IMR-90 (cell line): Measurements from ENCODE around the gene FCRL6. TPM values are rescaled to one million over a fixed set of nuclear protein-coding genes. Genes with fewer than 3 reads are reported as not detected.

Experiments
- ATAC-seq: fragments of 200-7000 bp; cut with Tn5 transposase; 2 replicates; pipeline ENCODE4 v1.9.1; 2020; ENCODE audit warnings: low read depth, mild to moderate bottlenecking, moderate library complexity
- BruUV-seq: library from RNA; stranded (reverse); fragments of 400-500 nt; replicated peaks from 2 replicates; lab custom pipeline; 2021; lab: Mats Ljungman, UMichigan
- CTCF ChIA-PET: fragments of 300-600 bp; formaldehyde crosslinking; extraction: SDS; loops from one replicate; lab custom pipeline; 2021; ENCODE audit warnings: antibody characterized with exemption; lab: Yijun Ruan, JAX
- POLR2A ChIA-PET: fragments of 300-600 bp; sonication (Branson Sonifier 250); formaldehyde crosslinking; loops from one replicate; lab custom pipeline; 2022; ENCODE audit warnings: antibody characterized with exemption; ENCODE audit not compliant: unreplicated experiment; lab: Charles Lee
- DNase-seq: peaks from one replicate; pipeline ENCODE4 v3.0.0; 2013
- H2AFZ ChIP-seq: replicated peaks from 2 replicates; pipeline ENCODE3; 2013; ENCODE audit warnings: low read length, mild to moderate bottlenecking; ENCODE audit not compliant: poor library complexity
- H2AK5ac ChIP-seq: 2 replicates; pipeline ENCODE4 v1.6.1; 2013; ENCODE audit warnings: low read depth, low read length, inconsistent platforms
- H2AK9ac ChIP-seq: replicated peaks from 2 replicates; pipeline ENCODE3; 2013; ENCODE audit warnings: mild to moderate bottlenecking, low read depth, low read length, moderate library complexity; ENCODE audit not compliant: poor library complexity
- H2BK120ac ChIP-seq: 2 replicates; pipeline ENCODE4 v1.6.1; 2013; ENCODE audit warnings: low read depth, low read length, inconsistent platforms
- H2BK15ac ChIP-seq: 3 replicates; pipeline ENCODE4 v1.6.1; 2013; ENCODE audit warnings: low read depth, low read length, inconsistent platforms
- H2BK20ac ChIP-seq: 2 replicates; pipeline ENCODE4 v1.6.1; 2013; ENCODE audit warnings: low read depth, mild to moderate bottlenecking, inconsistent platforms, low read length, moderate library complexity
- H2BK5ac ChIP-seq: 2 replicates; pipeline ENCODE4 v1.6.1; 2013; ENCODE audit warnings: mild to moderate bottlenecking, low read depth, low read length, inconsistent platforms; ENCODE audit not compliant: poor library complexity, severe bottlenecking
- H3K14ac ChIP-seq: replicated peaks from 2 replicates; pipeline ENCODE4 v1.6.1; 2013; ENCODE audit warnings: low read depth, low read length, inconsistent platforms
- H3K18ac ChIP-seq: 2 replicates; pipeline ENCODE4 v1.6.1; 2013; ENCODE audit warnings: low read depth, low read length, control low read depth
- H3K23ac ChIP-seq: 2 replicates; pipeline ENCODE4 v1.6.1; 2013; ENCODE audit warnings: low read depth, low read length, inconsistent platforms
- H3K27ac ChIP-seq: 2 replicates; pipeline ENCODE4 v1.5.1; 2013; ENCODE audit warnings: mild to moderate bottlenecking, control low read depth, low read length; ENCODE audit not compliant: insufficient read depth
- H3K27me3 ChIP-seq: 2 replicates; pipeline ENCODE4 v1.6.1; 2013; ENCODE audit warnings: low read length; ENCODE audit not compliant: control insufficient read depth, insufficient read depth
- H3K36me3 ChIP-seq: 2 replicates; pipeline ENCODE4 v1.6.1; 2013; ENCODE audit warnings: low read length, mixed read lengths; ENCODE audit not compliant: control insufficient read depth, insufficient read depth
- H3K4ac ChIP-seq: 2 replicates; pipeline ENCODE4 v1.6.1; 2013; ENCODE audit warnings: low read depth, low read length, inconsistent platforms
- H3K4me1 ChIP-seq: 2 replicates; pipeline ENCODE4 v1.6.1; 2013; ENCODE audit warnings: low read length, mixed read lengths; ENCODE audit not compliant: control insufficient read depth, insufficient read depth
- H3K4me2 ChIP-seq: 2 replicates; pipeline ENCODE4 v1.6.1; 2013; ENCODE audit warnings: low read depth, mild to moderate bottlenecking, control low read depth, low read length, moderate library complexity
- H3K4me3 ChIP-seq: 2 replicates; pipeline ENCODE4 v1.5.1; 2013; ENCODE audit warnings: low read depth, mild to moderate bottlenecking, control low read depth, low read length, moderate library complexity; ENCODE audit not compliant: insufficient read depth
- H3K56ac ChIP-seq: 2 replicates; pipeline ENCODE4 v1.6.1; 2013; ENCODE audit warnings: low read length, inconsistent platforms; ENCODE audit not compliant: insufficient read depth; ENCODE audit errors: extremely low read depth
- H3K79me1 ChIP-seq, 2 experiments: 2 replicates each; pipeline ENCODE4 v1.6.1; 2013; ENCODE audit warnings: low read length in 2 of 2, inconsistent platforms in 1 of 2, low read depth in 1 of 2
- H3K9ac ChIP-seq: 2 replicates; pipeline ENCODE4 v1.6.1; 2013; ENCODE audit warnings: low read depth, low read length, control low read depth
- H3K9me1 ChIP-seq: 2 replicates; pipeline ENCODE4 v1.6.1; 2013; ENCODE audit warnings: low read length, inconsistent platforms; ENCODE audit not compliant: insufficient read depth
- H3K9me3 ChIP-seq: 2 replicates; pipeline ENCODE4 v1.6.1; 2013; ENCODE audit warnings: low read length; ENCODE audit not compliant: control insufficient read depth, insufficient read depth
- H4K20me1 ChIP-seq: 2 replicates; pipeline ENCODE4 v1.6.1; 2013; ENCODE audit warnings: low read length, inconsistent platforms; ENCODE audit not compliant: insufficient read depth
- H4K5ac ChIP-seq: 2 replicates; pipeline ENCODE4 v1.6.1; 2013; ENCODE audit warnings: mild to moderate bottlenecking, low read depth, low read length, control low read depth
- H4K8ac ChIP-seq, 2 experiments: 2 replicates each; pipeline ENCODE4 v1.6.1; 2013; ENCODE audit warnings: low read depth in 2 of 2, low read length in 2 of 2, control low read depth in 1 of 2, inconsistent platforms in 1 of 2
- H4K91ac ChIP-seq: 2 replicates; pipeline ENCODE4 v1.6.1; 2013; ENCODE audit warnings: low read depth, low read length, inconsistent platforms; ENCODE audit not compliant: insufficient read depth
- CEBPB ChIP-seq: IDR thresholded peaks from 2 replicates; pipeline ENCODE4 v1.6.1; 2012; ENCODE audit warnings: low read depth, low read length, improper control_type of control experiment
- FOS ChIP-seq: fragments of 150-350 bp; IDR thresholded peaks from 2 replicates; pipeline ENCODE4 v1.6.1; 2016; ENCODE audit warnings: low read depth, low read length
- NFE2L2 ChIP-seq: fragments of 150-350 bp; IDR thresholded peaks from 2 replicates; pipeline ENCODE4 v1.6.1; 2016; ENCODE audit warnings: low read depth, mild to moderate bottlenecking, low read length
- WGBS, 2 experiments: methylation state at CpG; one replicate each; pipeline versions ENCODE4 v1.1.5 to v1.1.7; 2013; ENCODE audit warnings: missing lambda C conversion rate in 2 of 2; ENCODE audit not compliant: insufficient read length in 1 of 2; ENCODE audit errors: extremely low coverage in 2 of 2; 5-methylcytosine and 5-hydroxymethylcytosine counted together
- dilution Hi-C: fragments of 300-500 bp; cut with HindIII; formaldehyde crosslinking; loops from one replicate; pipeline ENCODE4 v1.14.3; 2018; ENCODE audit warnings: low sequenced_read_pairs; ENCODE audit not compliant: unreplicated experiment
- in situ Hi-C: fragments of 300-500 bp; cut with MboI; formaldehyde crosslinking; loops from 3 replicates; pipeline ENCODE4 v1.14.3; 2019; ENCODE audit warnings: low sequenced_read_pairs, inconsistent platforms, mixed read lengths
- intact Hi-C: fragments of 100-400 bp; cut with micrococcal nuclease; formaldehyde crosslinking; loops from 2 replicates; pipeline ENCODE4 v1.10.0; 2022
- polyA plus RNA-seq, 3 experiments: library from polyadenylated mRNA; depleted of rRNA; stranded (reverse); fragments of >200 nt; gene quantifications; 2 replicates each; pipeline ENCODE4 v1.2.3, GENCODE V29; 2012; ENCODE audit warnings: low replicate concordance in 1 of 3
- total RNA-seq: library from RNA; depleted of rRNA; stranded (reverse); fragments of >200 nt; gene quantifications from 2 replicates; pipeline ENCODE4 v1.2.3, GENCODE V29; 2012
- TF ChIP-seq, protein P1 (sequence below): conservative IDR thresholded peaks from 2 replicates; pipeline ENCODE4 v1.5.1; 2012; ENCODE audit warnings: mild to moderate bottlenecking, low read depth, low read length, improper control_type of control experiment

Gene FCRL6
- total and polyA plus RNA-seq, 2 of the 4 experiments (the other 2 are of a cell fraction) = not detected

DNA sequence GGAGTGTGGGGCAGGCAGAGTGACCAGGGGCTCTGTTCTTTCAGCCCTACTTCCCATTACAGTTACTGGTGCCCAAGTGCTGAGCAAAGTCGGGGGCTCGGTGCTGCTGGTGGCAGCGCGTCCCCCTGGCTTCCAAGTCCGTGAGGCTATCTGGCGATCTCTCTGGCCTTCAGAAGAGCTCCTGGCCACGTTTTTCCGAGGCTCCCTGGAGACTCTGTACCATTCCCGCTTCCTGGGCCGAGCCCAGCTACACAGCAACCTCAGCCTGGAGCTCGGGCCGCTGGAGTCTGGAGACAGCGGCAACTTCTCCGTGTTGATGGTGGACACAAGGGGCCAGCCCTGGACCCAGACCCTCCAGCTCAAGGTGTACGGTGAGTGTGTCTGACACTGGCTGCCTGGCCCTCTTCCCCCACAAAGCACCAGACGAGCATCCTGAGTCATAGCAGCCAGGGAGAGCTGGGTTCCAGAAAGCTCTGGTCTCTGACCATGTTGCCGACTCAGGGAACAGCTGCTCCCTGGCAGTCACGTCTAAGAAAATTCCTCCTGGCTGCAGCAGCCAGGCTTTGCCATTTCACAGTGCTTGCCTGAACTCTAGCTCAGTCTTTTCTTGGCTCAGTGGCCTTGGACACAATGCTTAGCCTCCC is 27.8 kb downstream of the FCRL6 start:
- Histone ChIP-seq H2BK20ac (no peak overlapping the region), H3K27me3 (no peaks in the 10 kb centered on the region; the same call in 1 of the 2 replicates), H2BK15ac (no peak overlapping the region), H4K5ac (no peak overlapping the region), H3K23ac (no peak overlapping the region), H2BK120ac (no peak overlapping the region), H4K8ac (no peak overlapping the region), H2AFZ (peak overlapping the region; percentile 74), H2AK9ac (no peak overlapping the region), H2AK5ac (no peak overlapping the region), H3K36me3 (no peaks in the 10 kb centered on the region), H4K20me1 (no peaks in the 10 kb centered on the region), H3K4me1 (peaks cover 2% of the 10 kb centered on the region), H3K79me1 (no peaks in the 10 kb centered on the region), H3K27ac (no peak overlapping the region), H3K4ac (no peak overlapping the region), H3K14ac (no peak overlapping the region), H3K9ac (no peak overlapping the region), H3K18ac (no peak overlapping the region), H3K4me3 (no peak overlapping the region), H4K91ac (no peak overlapping the region), H3K56ac (no peak overlapping the region), H2BK5ac (peak overlapping the region; percentile 5), H3K9me1 (0 out of 2 replicates have a peak, but pooled peaks cover 3% of the 10 kb centered on the region), H3K4me2 (no peak overlapping the region), H3K9me3 (no peaks in the 10 kb centered on the region)
- WGBS, 2 experiments = 51% methylated on average over 10 of the region's 18 CpGs; no CpG with 5 or more reads in 1 of the 2 experiments
- in situ Hi-C loops = no loop called here
- TF ChIP-seq NFE2L2 (no peak), FOS (peak; percentile 47; the same call in 1 of the 2 replicates), CEBPB (no peak)
- TF ChIP-seq, protein P1, sequence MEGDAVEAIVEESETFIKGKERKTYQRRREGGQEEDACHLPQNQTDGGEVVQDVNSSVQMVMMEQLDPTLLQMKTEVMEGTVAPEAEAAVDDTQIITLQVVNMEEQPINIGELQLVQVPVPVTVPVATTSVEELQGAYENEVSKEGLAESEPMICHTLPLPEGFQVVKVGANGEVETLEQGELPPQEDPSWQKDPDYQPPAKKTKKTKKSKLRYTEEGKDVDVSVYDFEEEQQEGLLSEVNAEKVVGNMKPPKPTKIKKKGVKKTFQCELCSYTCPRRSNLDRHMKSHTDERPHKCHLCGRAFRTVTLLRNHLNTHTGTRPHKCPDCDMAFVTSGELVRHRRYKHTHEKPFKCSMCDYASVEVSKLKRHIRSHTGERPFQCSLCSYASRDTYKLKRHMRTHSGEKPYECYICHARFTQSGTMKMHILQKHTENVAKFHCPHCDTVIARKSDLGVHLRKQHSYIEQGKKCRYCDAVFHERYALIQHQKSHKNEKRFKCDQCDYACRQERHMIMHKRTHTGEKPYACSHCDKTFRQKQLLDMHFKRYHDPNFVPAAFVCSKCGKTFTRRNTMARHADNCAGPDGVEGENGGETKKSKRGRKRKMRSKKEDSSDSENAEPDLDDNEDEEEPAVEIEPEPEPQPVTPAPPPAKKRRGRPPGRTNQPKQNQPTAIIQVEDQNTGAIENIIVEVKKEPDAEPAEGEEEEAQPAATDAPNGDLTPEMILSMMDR = no peak
- POLR2A ChIA-PET = no interaction called here
- DNase-seq = peak; percentile 81
- BruUV-seq = no TSS peak
- peak; percentile 80 for ATAC-seq
- intact Hi-C loops = loop anchor here (10.0 kb wide), 1 partner anchor 1555 kb away; no protein-coding TSS in a partner anchor
- CTCF ChIA-PET = interaction anchor here (0.6 kb wide), 1 partner anchor 61 kb away, joined by 3 read pairs; no protein-coding TSS in a partner anchor
- dilution Hi-C loops = no loop called here
